HUES6 (cell line): ENCODE results near the gene AMPH.

Source experiments
- H3K27ac ChIP-seq: 2 replicates; pipeline ENCODE4 v1.7.0; 2013; ENCODE audit warnings: low read depth, mild to moderate bottlenecking, low read length, inconsistent platforms
- H3K27me3 ChIP-seq: 2 replicates; pipeline ENCODE4 v1.6.1; 2013; ENCODE audit warnings: low read length; ENCODE audit not compliant: control insufficient read depth, insufficient read depth
- H3K36me3 ChIP-seq: 2 replicates; pipeline ENCODE4 v1.6.1; 2013; ENCODE audit warnings: low read length; ENCODE audit not compliant: control insufficient read depth, insufficient read depth
- H3K4me1 ChIP-seq: 2 replicates; pipeline ENCODE4 v1.6.1; 2013; ENCODE audit warnings: low read length; ENCODE audit not compliant: control insufficient read depth, insufficient read depth
- H3K4me3 ChIP-seq: 2 replicates; pipeline ENCODE4 v1.5.1; 2013; ENCODE audit warnings: low read depth, low read length
- H3K9ac ChIP-seq: one replicate; pipeline ENCODE4 v1.6.1; 2013; ENCODE audit warnings: mild to moderate bottlenecking, low read length
- H3K9me3 ChIP-seq: 2 replicates; pipeline ENCODE4 v1.6.1; 2013; ENCODE audit warnings: low read depth, low read length; ENCODE audit not compliant: control insufficient read depth, insufficient read depth

The AMPH gene

GRCh38 chr7:38461887-38462286 is 169.3 kb downstream of the AMPH start:
- H3K9me3 ChIP-seq = no peaks in the 10 kb centered on the region
- no peaks in the 10 kb centered on the region for H3K4me1 ChIP-seq
- no peak overlapping the region for H3K27ac ChIP-seq
- no peak overlapping the region for H3K9ac ChIP-seq
- H3K36me3 ChIP-seq = no peaks in the 10 kb centered on the region
- H3K4me3 ChIP-seq = no peak overlapping the region
- H3K27me3 ChIP-seq = no peaks in the 10 kb centered on the region

DNA sequence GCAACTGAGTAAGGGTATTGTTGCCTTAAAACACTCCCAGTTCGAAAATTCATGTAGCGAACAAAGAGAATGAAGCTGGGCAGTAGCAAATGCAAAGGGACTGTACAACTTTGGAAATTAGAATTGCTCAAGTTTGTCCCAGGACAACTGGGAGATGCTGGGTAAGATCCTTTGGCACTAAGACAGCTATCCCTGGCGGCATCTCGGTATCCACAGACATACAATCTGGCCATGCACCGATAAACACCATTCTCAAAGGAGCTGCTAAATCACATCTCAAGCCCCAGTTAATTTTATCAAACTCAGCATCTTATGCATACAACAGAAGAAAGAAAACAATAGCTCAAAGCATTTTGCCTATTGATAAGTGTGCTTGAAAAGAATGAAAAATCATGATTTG is 177.3 kb downstream of the AMPH start:
- Histone ChIP-seq H3K4me3 (no peak overlapping the region), H3K9me3 (no peaks in the 10 kb centered on the region), H3K27ac (no peak overlapping the region), H3K9ac (no peak overlapping the region), H3K4me1 (no peaks in the 10 kb centered on the region), H3K36me3 (no peaks in the 10 kb centered on the region), H3K27me3 (no peaks in the 10 kb centered on the region)

- Histone ChIP-seq H3K9ac (no peak overlapping the region), H3K4me1 (no peaks in the 10 kb centered on the region), H3K27me3 (no peaks in the 10 kb centered on the region), H3K9me3 (no peaks in the 10 kb centered on the region), H3K36me3 (no peaks in the 10 kb centered on the region), H3K27ac (no peak overlapping the region), H3K4me3 (no peak overlapping the region)
These were observed 178.0 kb downstream of the AMPH start for GRCh38 chr7:38453168-38453567.

GRCh38 chr7:38452681-38453108 is 178.5 kb downstream of the AMPH start:
- no peaks in the 10 kb centered on the region for H3K27me3 ChIP-seq
- H3K9ac ChIP-seq = no peak overlapping the region
- no peak overlapping the region for H3K27ac ChIP-seq
- H3K4me3 ChIP-seq = no peak overlapping the region
- no peaks in the 10 kb centered on the region for H3K36me3 ChIP-seq
- H3K4me1 ChIP-seq = no peaks in the 10 kb centered on the region
- no peaks in the 10 kb centered on the region for H3K9me3 ChIP-seq

- H3K9me3 ChIP-seq = no peaks in the 10 kb centered on the region
- H3K36me3 ChIP-seq = no peaks in the 10 kb centered on the region
- H3K9ac ChIP-seq = no peak overlapping the region
These were observed 179.3 kb downstream of the AMPH start for GRCh38 chr7:38451840-38452239.

GRCh38 chr7:38448584-38449234 is 182.5 kb downstream of the AMPH start:
- Histone ChIP-seq H3K4me3 (no peak overlapping the region), H3K4me1 (no peaks in the 10 kb centered on the region), H3K27me3 (no peaks in the 10 kb centered on the region), H3K9ac (no peak overlapping the region), H3K36me3 (no peaks in the 10 kb centered on the region), H3K9me3 (no peaks in the 10 kb centered on the region), H3K27ac (no peak overlapping the region)

More at GRCh38 chr7:38451840-38452239, 179.3 kb downstream of the AMPH start:
- H3K27ac ChIP-seq = no peak overlapping the region
- H3K27me3 ChIP-seq = no peaks in the 10 kb centered on the region
- H3K4me1 ChIP-seq = no peaks in the 10 kb centered on the region
- no peak overlapping the region for H3K4me3 ChIP-seq

DNA sequence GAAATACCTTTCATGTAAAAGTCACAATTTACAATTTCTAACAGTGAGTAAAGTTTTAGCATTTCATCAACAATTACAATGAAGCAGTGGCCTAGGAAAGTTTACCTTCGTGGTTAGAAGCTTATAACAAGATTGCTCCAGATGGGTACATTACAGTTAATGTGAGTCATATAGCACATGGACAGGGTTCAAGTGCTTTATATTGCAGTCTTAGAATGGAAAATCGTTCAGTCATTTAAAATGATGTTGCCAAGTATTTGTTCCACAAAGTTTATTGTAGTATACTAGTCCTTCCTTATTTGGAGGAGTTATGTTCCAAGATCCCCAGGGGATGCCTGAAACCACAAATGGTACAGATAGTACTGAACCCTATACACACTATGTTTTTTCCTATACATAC is 183.1 kb downstream of the AMPH start:
- Histone ChIP-seq H3K4me1 (no peaks in the 10 kb centered on the region), H3K9ac (no peak overlapping the region), H3K36me3 (no peaks in the 10 kb centered on the region), H3K27ac (no peak overlapping the region), H3K9me3 (no peaks in the 10 kb centered on the region), H3K27me3 (no peaks in the 10 kb centered on the region), H3K4me3 (no peak overlapping the region)

DNA sequence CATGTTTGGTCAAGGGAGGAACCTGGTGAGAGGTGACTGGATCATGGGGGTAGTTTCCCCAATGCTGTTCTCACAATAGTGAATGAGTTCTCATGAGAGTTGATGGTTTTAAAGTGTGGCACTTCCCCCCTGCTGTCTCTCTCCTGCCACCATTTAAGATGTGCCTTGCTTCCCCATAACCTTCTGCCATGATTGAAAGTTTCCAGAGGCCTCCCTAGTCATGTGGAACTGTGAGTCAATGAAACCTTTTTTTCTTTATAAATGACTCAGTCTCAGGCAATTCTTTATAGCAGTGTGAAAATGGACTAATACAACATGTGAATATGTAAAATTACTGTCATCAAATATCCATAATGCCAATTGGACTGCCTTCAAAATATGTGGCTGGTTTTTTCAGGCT is 192.2 kb downstream of the AMPH start:
- Histone ChIP-seq H3K9me3 (no peaks in the 10 kb centered on the region), H3K36me3 (no peaks in the 10 kb centered on the region), H3K4me1 (no peaks in the 10 kb centered on the region), H3K4me3 (no peak overlapping the region), H3K27me3 (no peaks in the 10 kb centered on the region), H3K9ac (no peak overlapping the region), H3K27ac (no peak overlapping the region)

DNA sequence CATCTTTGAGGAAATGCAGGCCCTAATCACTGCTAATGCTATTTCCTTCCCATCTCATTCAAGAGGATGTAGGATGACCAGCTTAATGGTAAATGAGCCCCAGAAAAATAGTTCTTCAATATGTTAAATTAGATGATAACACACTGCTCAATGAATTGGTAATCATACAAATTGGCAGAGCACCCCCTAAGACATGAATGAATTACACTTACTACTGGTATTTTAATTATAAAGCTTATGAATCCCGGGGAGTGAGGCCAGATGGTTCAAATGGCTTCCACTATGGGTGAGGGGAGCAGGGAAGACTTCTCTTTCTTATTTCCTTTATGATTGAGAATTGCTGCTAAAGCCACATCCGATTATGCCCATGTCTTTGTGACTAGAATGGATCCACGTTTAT is 198.5 kb downstream of the AMPH start:
- H3K27me3 ChIP-seq = no peaks in the 10 kb centered on the region
- no peaks in the 10 kb centered on the region for H3K4me1 ChIP-seq
- no peaks in the 10 kb centered on the region for H3K36me3 ChIP-seq
- no peaks in the 10 kb centered on the region for H3K9me3 ChIP-seq
- no peak overlapping the region for H3K4me3 ChIP-seq
- H3K9ac ChIP-seq = no peak overlapping the region
- no peak overlapping the region for H3K27ac ChIP-seq

GRCh38 chr7:38432080-38432479 is 199.1 kb downstream of the AMPH start:
- H3K27me3 ChIP-seq = no peaks in the 10 kb centered on the region
- no peaks in the 10 kb centered on the region for H3K4me1 ChIP-seq

DNA sequence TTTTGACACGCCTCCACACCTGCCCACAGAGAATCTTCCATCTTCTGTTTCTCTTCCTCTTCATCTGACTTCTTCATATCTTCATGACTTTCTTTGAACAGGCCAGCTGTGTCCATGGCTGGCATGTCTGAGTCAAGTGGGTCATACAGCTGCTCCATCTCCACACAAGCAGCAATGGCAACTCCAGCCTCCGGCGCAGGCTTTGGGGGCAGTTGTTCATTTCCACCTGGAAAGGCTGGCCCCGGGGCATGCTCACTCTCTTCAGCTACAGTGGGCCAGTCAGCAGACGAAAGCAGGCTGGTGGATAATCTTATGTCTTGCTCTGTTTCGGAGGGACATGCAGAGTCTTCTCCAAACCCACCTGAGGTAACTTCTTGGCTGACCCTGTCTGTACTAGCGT is 202.1 kb downstream of the AMPH start:
- no peak overlapping the region for H3K9ac ChIP-seq
- H3K36me3 ChIP-seq = no peaks in the 10 kb centered on the region
- no peaks in the 10 kb centered on the region for H3K4me1 ChIP-seq
- no peak overlapping the region for H3K27ac ChIP-seq
- H3K4me3 ChIP-seq = no peak overlapping the region
- H3K9me3 ChIP-seq = no peaks in the 10 kb centered on the region
- H3K27me3 ChIP-seq = no peaks in the 10 kb centered on the region

More at GRCh38 chr7:38432080-38432479, 199.1 kb downstream of the AMPH start:
- Histone ChIP-seq H3K27ac (no peak overlapping the region), H3K36me3 (no peaks in the 10 kb centered on the region), H3K9ac (no peak overlapping the region), H3K9me3 (no peaks in the 10 kb centered on the region), H3K4me3 (no peak overlapping the region)
